RWPE2 (cell line): ENCODE results near the gene ZNF621.

Source experiments
- ATAC-seq: fragments of 200-7000 bp; cut with Tn5 transposase; 3 replicates; pipeline ENCODE4 v1.9.1; 2021; ENCODE audit warnings: low read depth
- DNase-seq: peaks from one replicate; pipeline ENCODE4 v3.0.0-alpha.2; 2020; ENCODE audit warnings: low spot score
- H3K27ac ChIP-seq: fragments of 450-650 bp; 2 replicates; pipeline ENCODE4 v1.5.1; 2017; ENCODE audit warnings: mild to moderate bottlenecking; ENCODE audit not compliant: poor library complexity, severe bottlenecking
- H3K27me3 ChIP-seq: fragments of 250-450 bp; sonication (Bioruptor Pico); 2 replicates; pipeline ENCODE4 v1.5.1; 2021; ENCODE audit warnings: mild to moderate bottlenecking, moderate library complexity; ENCODE audit not compliant: insufficient read depth, poor library complexity, severe bottlenecking
- H3K36me3 ChIP-seq: fragments of 250-450 bp; sonication (Bioruptor Pico); 2 replicates; pipeline ENCODE4 v1.5.1; 2020; ENCODE audit warnings: low read depth, mild to moderate bottlenecking, moderate library complexity
- H3K4me1 ChIP-seq: fragments of 250-450 bp; sonication (Bioruptor Pico); 2 replicates; pipeline ENCODE4 v1.5.1; 2021; ENCODE audit warnings: mild to moderate bottlenecking, moderate library complexity; ENCODE audit not compliant: insufficient read depth, poor library complexity, severe bottlenecking
- H3K4me3 ChIP-seq: fragments of 250-450 bp; sonication (Bioruptor Pico); 2 replicates; pipeline ENCODE4 v1.5.1; 2021; ENCODE audit warnings: mild to moderate bottlenecking, moderate library complexity; ENCODE audit not compliant: severe bottlenecking
- H3K9me3 ChIP-seq: fragments of 250-450 bp; sonication (Bioruptor Pico); 2 replicates; pipeline ENCODE4 v1.5.1; 2021; ENCODE audit warnings: mild to moderate bottlenecking, moderate library complexity; ENCODE audit not compliant: severe bottlenecking
- CTCF ChIP-seq: fragments of 450-650 bp; IDR thresholded peaks from one replicate; pipeline ENCODE4 v1.5.1; 2017; ENCODE audit warnings: mild to moderate bottlenecking, moderate library complexity; ENCODE audit not compliant: poor library complexity, severe bottlenecking

Gene ZNF621

GRCh38 chr3:40574050-40574449 lies 49.3 kb downstream of the ZNF621 start:
- ATAC-seq (no peak), DNase-seq (no peak)
- Histone ChIP-seq H3K9me3 (no peaks in the 10 kb centered on the region), H3K4me3 (no peak overlapping the region), H3K27ac (no peak overlapping the region), H3K4me1 (no peaks in the 10 kb centered on the region), H3K27me3 (no peaks in the 10 kb centered on the region), H3K36me3 (no peaks in the 10 kb centered on the region)
- TF ChIP-seq CTCF: no peak

DNA sequence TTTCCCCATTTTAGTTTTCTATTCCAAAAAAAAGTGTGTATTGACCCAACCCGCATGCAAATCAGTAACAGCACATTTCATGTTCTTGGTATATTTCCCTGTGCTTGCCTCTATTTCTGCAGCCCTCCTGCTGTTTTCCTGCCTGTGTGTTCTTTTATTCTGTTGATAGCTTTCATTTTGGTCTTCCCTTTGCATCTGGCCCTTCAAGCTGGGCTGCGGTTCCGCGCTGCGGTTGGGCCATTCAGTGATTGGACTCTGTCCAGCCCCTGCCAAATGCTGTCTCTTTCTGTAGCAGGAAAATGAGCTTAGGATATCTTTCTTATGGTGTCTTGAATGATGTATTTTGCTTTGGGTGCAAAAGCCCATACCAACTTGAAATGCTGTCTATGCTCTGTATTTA lies 49.9 kb downstream of the ZNF621 start:
- TF ChIP-seq CTCF: no peak
- no peak for DNase-seq

DNA sequence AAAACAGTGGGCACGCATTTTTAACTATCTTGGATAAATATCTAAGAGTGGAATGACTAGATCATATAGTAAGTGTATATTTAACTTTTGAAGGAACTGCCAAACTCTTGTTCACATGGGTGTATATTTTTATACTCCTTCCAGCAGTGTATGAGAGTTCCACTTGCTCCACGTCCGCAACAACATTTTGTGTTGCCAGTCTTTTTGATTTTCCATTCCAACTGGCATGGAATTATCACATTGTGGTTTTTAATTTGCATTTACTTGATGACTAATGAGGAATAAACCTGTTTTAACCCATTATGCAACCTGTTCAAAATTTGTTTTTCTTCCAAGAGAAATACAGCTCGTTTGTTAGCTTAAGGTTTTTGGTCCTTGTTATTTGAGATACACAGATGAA lies 51.6 kb downstream of the ZNF621 start:
- ATAC-seq (no peak), DNase-seq (no peak)
- Histone ChIP-seq H3K27ac (no peak overlapping the region), H3K27me3 (no peaks in the 10 kb centered on the region), H3K36me3 (no peaks in the 10 kb centered on the region), H3K4me1 (no peaks in the 10 kb centered on the region), H3K4me3 (no peak overlapping the region), H3K9me3 (no peaks in the 10 kb centered on the region)
- TF ChIP-seq CTCF: no peak

More for the DNA sequence above, 49.9 kb downstream of the ZNF621 start:
- Histone ChIP-seq H3K36me3 (no peaks in the 10 kb centered on the region), H3K27me3 (no peaks in the 10 kb centered on the region), H3K4me3 (no peak overlapping the region), H3K4me1 (no peaks in the 10 kb centered on the region), H3K27ac (no peak overlapping the region), H3K9me3 (no peaks in the 10 kb centered on the region)
- no peak for ATAC-seq

- ATAC-seq: peak; percentile 69
- DNase-seq: no peak
- H3K27me3 ChIP-seq: no peaks in the 10 kb centered on the region
Observed at GRCh38 chr3:40580494-40581091, 55.8 kb downstream of the ZNF621 start.

More at GRCh38 chr3:40580494-40581091, 55.8 kb downstream of the ZNF621 start:
- Histone ChIP-seq H3K36me3 (no peaks in the 10 kb centered on the region), H3K27ac (no peak overlapping the region), H3K4me3 (no peak overlapping the region), H3K9me3 (no peaks in the 10 kb centered on the region), H3K4me1 (no peaks in the 10 kb centered on the region)
- peak; percentile 89 for TF ChIP-seq CTCF
